Peyer's patch (tissue), 4 donors: ENCODE measurements around the gene SGIP1. TPM values are rescaled to one million over a fixed set of nuclear protein-coding genes. Genes with fewer than 3 reads are reported as not detected.
A peak's percentile ranks its signal among the peaks of the same experiment; 100 is the strongest.

Experiments used
- DNase-seq, 3 donors: peaks; one replicate each; pipeline ENCODE4 v3.0.0-alpha.2; 2017 to 2019
- H3K27ac ChIP-seq, 4 donors: fragments of 200-600 bp; sonication (generic); one replicate each; pipeline ENCODE4 v1.5.1; 2016 to 2019
- H3K27me3 ChIP-seq, 2 donors: fragments of 200-600 bp; sonication (generic); one replicate each; pipeline ENCODE4 v1.5.1; 2019
- H3K36me3 ChIP-seq, 3 donors: fragments of 200-600 bp; sonication (generic); one replicate each; pipeline ENCODE4 v1.5.1; 2016 to 2019
- H3K4me1 ChIP-seq, 4 donors: fragments of 200-600 bp; sonication (generic); one replicate each; pipeline ENCODE4 v1.5.1; 2016 to 2019
- H3K4me3 ChIP-seq, 4 donors: fragments of 200-600 bp; sonication (generic); 1 replicate in 3 of 4; 2 replicates in 1 of 4; pipeline ENCODE4 v1.5.1; 2016 to 2019; ENCODE audit warnings: mild to moderate bottlenecking in 1 of 4
- H3K9me3 ChIP-seq, 4 donors: fragments of 200-600 bp; sonication (generic); one replicate each; pipeline ENCODE4 v1.5.1; 2016 to 2019; ENCODE audit warnings: mild to moderate bottlenecking in 1 of 4
- CTCF ChIP-seq, 6 experiments: fragments of 450-650 bp in 4 of 6; fragments of 200-600 bp in 2 of 6; sonication (generic) in 1 of 6; IDR thresholded peaks; one replicate each; pipeline ENCODE4 v1.5.1; 2017 to 2019; ENCODE audit warnings: antibody characterized with exemption in 6 of 6, mild to moderate bottlenecking in 3 of 6, moderate library complexity in 1 of 6
- POLR2A ChIP-seq, 2 donors: fragments of 450-650 bp; IDR thresholded peaks; one replicate each; pipeline ENCODE4 v1.5.1; 2017; ENCODE audit warnings: antibody characterized with exemption in 2 of 2, mild to moderate bottlenecking in 2 of 2, moderate library complexity in 2 of 2
- total RNA-seq, 4 donors: library from RNA; depleted of rRNA; stranded (reverse); fragments of >200 nt; gene quantifications; one replicate each; pipeline ENCODE4 v1.1.0, GENCODE V29; 2016

Gene SGIP1
- total RNA-seq = 10 to 100 TPM in 1 of 4 donors, 1 to 10 TPM in 2, under 1 TPM in 1; 0.47 to 14.9 (median 5.8) TPM

- no peaks in the 10 kb centered on the region for H3K9me3 ChIP-seq
- H3K27ac ChIP-seq = peak within 1 kb of the TSS; percentile 18 to 79 (median 40)
- H3K4me3 ChIP-seq = peak within 1 kb of the TSS; percentile 17 to 48 (median 26)
- no peaks in the 10 kb centered on the region for H3K27me3 ChIP-seq
- peak in 2 of 3 donors; percentile 51 to 55 for DNase-seq
- TF ChIP-seq POLR2A (IDR thresholded peaks at IDR 0.05) (no peak), CTCF (IDR thresholded peaks at IDR 0.05) (no peak)
- peaks cover 0 to 10% (median 0%) of the 10 kb centered on the region in 4 donors for H3K4me1 ChIP-seq
- H3K36me3 ChIP-seq = no peaks in the 10 kb centered on the region
Observed at GRCh38 chr1:66533804-66534740, at the start of gene SGIP1. Gene SGIP1, plus strand, starts transcription at chr1:66534153. Its CDS starts 206 bp downstream, at chr1:66534359.

- Histone ChIP-seq H3K4me1 (no peaks in the 10 kb centered on the region), H3K4me3 (no peak overlapping the region), H3K27ac (no peak overlapping the region), H3K9me3 (no peaks in the 10 kb centered on the region), H3K36me3 (no peaks in the 10 kb centered on the region), H3K27me3 (no peaks in the 10 kb centered on the region)
- TF ChIP-seq CTCF (IDR thresholded peaks at IDR 0.05) (no peak), POLR2A (IDR thresholded peaks at IDR 0.05) (no peak)
- no peak for DNase-seq
Observed at GRCh38 chr1:66489151-66489550, 44.8 kb upstream of the SGIP1 start.

GRCh38 chr1:66489972-66490601 is 43.9 kb upstream of the SGIP1 start:
- Histone ChIP-seq H3K4me3 (no peak overlapping the region), H3K4me1 (no peaks in the 10 kb centered on the region), H3K27ac (no peak overlapping the region), H3K36me3 (no peaks in the 10 kb centered on the region), H3K27me3 (no peaks in the 10 kb centered on the region), H3K9me3 (no peaks in the 10 kb centered on the region)
- TF ChIP-seq CTCF (IDR thresholded peaks at IDR 0.05) = no peak
- no peak for TF ChIP-seq POLR2A (IDR thresholded peaks at IDR 0.05)
- DNase-seq = no peak

- Histone ChIP-seq H3K27ac (no peak overlapping the region), H3K4me3 (no peak overlapping the region), H3K9me3 (no peaks in the 10 kb centered on the region), H3K36me3 (no peaks in the 10 kb centered on the region), H3K4me1 (no peaks in the 10 kb centered on the region), H3K27me3 (no peaks in the 10 kb centered on the region)
- DNase-seq = no peak
- TF ChIP-seq POLR2A (IDR thresholded peaks at IDR 0.05) = no peak
- no peak for TF ChIP-seq CTCF (IDR thresholded peaks at IDR 0.05)
Observed at GRCh38 chr1:66490816-66491215, 43.1 kb upstream of the SGIP1 start.

GRCh38 chr1:66492424-66492823 is 41.5 kb upstream of the SGIP1 start:
- Histone ChIP-seq H3K27ac (no peak overlapping the region), H3K4me3 (no peak overlapping the region), H3K36me3 (no peaks in the 10 kb centered on the region), H3K4me1 (no peaks in the 10 kb centered on the region), H3K9me3 (no peaks in the 10 kb centered on the region), H3K27me3 (no peaks in the 10 kb centered on the region)
- no peak for DNase-seq
- TF ChIP-seq CTCF (IDR thresholded peaks at IDR 0.05) = no peak
- no peak for TF ChIP-seq POLR2A (IDR thresholded peaks at IDR 0.05)
